HG03135 (cell line): Measurements from ENCODE around the gene FANCE.

Source experiments
- ATAC-seq: cut with Tn5 transposase; IDR thresholded peaks from one replicate; pipeline ENCODE4 v1.9.1; 2021; ENCODE audit warnings: mild to moderate bottlenecking, moderate library complexity; ENCODE audit not compliant: unreplicated experiment

Gene FANCE

DNA sequence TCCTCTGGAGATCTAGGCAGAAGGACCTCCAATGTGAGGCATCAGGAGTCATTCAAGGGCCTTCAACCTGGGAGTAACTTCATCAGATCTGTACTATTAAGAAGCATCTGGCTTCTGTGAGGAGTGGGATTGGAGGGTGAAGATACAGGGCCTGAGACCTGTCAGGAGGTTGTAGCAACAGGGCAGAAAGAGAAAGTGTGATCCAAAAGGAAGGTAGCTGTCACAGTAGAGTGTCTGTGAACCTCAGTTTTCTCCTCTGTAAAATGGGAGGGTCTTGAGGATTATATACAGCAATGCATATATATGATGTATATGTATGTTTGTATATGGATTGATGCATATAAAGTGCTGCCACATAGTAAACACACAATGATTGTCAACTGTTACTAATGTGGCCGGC, 13.5 kb downstream of the FANCE start:
- no peak for ATAC-seq

DNA sequence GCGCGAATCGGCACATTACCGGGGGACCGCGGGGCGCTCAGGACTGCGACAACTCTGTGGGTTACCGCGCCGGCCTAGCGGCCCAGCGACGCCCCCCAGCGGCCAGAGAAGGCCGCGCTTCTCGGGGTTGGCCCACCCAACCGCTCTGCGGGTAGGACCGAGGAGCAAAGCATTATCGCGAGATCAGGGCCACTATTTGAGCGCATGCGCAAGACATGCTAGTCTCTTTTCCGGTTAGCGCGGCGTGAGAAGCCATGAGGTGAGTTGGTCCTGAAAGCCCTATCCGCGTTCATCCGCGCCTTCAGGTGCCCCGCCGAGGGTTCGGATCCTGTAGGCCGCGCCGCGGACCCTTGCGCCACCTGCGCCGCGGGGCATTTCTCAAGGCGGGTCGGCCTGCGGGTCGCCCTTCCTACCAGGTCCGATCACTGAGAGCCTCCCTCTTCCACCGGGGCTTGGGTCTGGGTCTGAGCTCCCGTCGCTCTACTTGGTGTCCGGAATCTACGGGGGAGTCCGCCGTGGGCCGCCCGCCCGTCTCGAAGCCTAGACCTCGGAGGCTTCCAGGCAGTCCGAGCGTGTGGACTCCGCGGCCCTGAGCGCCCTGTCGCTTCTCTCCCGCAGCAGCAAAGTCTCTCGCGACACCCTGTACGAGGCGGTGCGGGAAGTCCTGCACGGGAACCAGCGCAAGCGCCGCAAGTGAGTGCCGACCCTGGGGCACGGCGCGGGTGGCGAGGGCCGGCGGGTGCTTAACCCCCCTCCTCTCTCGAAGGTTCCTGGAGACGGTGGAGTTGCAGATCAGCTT, 16.2 kb downstream of the FANCE start, which contains the start of gene RPL10A:
Gene RPL10A, plus strand, starts transcription at position 221 of the 799 bp plus-strand sequence. Its CDS starts 34 bp downstream, at position 255.
- peak; percentile 77 for ATAC-seq

DNA sequence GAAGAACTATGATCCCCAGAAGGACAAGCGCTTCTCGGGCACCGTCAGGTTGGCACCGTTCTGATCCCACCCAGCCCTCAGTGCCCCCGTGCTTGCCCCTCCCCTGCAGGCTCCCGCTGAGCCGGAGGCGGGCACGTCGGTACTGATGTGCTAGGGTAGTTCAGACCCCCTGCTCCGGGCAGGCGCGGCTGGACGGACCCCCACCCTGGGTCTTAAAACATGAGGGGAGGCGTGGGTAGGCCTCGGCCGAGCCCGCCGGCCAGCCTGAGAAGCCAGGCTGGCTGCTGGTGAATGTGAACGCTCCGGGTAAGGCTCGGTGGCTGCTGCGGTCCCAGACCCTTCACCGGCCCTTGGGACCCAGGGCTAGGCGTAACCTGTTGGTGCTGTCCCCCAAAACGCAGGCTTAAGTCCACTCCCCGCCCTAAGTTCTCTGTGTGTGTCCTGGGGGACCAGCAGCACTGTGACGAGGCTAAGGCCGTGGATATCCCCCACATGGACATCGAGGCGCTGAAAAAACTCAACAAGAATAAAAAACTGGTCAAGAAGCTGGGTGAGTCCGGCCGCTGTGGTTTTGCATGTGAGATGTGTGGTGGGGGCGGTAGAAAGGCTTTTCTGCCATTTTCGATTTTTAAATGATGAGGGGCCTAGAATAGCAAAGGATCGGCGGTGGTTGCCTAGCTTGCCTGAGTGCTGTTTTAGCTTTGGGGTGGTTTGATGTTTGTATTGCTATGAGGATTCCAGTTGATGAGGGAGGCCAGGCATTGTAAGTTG, 17.0 kb downstream of the FANCE start:
- peak; percentile 6 for ATAC-seq

DNA sequence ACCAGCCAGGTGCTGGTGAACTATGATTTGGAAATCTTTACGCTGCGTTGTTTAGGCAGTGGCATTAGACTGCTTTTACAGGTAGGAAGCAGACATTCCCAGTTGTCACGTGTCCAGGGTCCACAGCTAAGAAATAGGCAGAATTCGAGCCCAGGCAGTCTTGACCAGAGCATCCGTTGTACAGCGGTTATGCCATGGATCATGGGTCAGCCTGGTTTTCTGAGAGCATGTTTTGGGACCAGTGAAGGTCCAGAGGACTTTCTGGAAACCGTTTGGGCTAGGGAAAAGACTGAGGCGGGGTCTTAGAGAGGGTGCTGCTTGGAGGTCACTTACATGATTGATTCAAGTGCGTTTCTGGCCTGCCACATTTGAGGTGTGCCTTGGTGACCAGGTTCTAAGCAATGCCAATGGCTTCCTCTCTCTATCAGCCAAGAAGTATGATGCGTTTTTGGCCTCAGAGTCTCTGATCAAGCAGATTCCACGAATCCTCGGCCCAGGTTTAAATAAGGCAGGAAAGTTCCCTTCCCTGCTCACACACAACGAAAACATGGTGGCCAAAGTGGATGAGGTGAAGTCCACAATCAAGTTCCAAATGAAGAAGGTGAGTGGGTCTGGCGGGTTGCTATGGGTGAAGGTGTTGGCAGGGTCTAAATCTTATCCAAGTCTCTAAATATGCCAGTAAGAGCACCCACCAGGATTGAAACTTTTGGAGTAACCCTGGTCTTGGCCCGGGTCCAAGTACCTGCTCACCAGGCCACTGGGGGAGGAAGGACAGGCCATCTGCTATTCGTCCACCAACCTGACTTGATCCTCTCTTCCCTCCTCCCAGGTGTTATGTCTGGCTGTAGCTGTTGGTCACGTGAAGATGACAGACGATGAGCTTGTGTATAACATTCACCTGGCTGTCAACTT, 17.9 kb downstream of the FANCE start:
- no peak for ATAC-seq

DNA sequence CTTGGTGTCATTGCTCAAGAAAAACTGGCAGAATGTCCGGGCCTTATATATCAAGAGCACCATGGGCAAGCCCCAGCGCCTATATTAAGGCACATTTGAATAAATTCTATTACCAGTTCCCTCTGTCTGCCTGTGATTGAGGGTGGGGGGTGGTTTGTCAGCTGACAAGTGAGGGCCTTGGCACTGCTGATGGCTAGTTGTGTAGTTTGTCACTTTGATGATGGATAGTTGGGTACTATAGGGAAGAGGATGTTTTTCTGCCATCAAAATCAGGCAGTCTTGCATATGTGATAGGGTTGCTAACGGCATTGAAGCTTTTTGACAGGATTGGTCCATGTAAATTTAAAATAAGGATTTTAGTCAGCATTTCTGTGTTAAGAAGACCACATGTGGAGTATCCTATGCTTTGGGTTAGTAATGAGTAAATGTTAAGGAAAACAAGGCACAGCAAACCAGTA, 18.6 kb downstream of the FANCE start:
- ATAC-seq = no peak

DNA sequence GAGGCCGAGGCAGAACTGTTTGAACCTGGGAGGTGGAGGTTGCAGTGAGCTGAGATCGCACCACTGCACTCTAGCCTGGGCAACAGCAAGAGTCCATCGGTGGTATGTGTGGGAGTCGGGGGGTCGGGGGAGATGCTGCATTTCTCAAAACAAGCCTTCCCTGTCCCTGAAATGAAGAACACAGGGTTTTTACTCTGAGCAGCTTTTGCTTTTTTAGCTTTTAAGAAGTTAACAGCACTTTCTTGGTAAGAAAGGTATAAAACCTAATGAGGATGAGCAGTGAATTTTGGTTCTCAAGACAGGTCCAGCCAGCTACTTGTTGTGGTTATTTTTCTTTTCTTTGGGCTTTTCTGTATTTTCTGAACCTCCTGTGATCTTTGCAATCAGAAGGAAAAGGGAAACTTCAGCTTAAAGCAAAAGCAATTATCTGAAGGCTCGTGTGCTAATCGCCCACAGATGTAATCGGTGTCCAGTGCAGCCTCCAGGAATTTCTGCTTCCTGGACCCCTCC, 19.8 kb downstream of the FANCE start:
- no peak for ATAC-seq

DNA sequence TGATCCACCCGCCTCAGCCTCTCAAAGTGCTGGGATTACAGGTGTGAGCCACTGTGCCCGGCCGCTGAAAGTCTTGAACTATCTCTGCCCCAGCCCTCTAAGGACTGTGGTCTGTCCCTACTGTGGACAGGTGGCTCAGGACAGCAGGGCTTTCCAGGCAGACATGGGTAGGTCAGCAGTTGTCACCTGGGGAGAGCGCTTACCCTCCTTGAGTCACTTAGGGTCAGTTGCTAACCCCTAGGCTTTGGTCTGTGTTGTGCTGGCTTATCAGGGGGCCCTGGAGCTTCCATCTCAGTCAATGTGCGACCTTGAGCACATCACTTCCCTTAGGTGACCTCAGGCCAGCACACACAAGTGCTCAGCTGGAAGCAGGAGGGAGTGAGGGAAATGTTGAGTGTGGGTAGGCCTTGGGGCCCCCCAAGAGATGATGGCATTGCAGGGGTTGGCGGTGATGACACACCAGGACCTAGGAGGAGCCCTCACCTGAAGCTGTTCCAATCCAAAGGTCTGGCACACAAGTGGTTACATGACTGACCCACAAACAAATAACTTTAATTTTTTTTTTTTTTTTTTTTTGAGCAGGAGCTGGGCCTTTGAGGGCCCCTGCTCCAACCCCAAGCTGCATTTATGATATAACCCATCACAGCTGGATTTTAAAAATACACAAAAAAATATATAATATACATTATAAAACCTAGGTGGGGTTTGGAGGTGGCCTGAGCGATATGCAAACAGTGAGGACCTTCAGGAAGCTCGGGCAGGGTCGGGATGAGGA, 21.1 kb downstream of the FANCE start:
- no peak for ATAC-seq

DNA sequence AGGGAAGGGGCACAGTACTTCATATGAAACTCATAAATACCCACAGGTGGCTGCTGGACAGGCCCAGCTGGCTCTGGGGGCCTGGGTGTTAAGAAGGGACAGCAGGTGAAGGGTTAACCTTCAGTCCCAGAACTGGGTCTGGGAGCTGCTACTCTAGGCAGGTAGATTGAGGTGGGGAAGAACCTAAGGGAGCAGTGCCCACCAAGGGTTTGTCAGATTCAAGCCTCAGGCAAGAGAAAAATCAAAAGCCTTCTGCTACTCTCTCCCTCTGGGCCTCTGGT, 21.7 kb downstream of the FANCE start:
- no peak for ATAC-seq

DNA sequence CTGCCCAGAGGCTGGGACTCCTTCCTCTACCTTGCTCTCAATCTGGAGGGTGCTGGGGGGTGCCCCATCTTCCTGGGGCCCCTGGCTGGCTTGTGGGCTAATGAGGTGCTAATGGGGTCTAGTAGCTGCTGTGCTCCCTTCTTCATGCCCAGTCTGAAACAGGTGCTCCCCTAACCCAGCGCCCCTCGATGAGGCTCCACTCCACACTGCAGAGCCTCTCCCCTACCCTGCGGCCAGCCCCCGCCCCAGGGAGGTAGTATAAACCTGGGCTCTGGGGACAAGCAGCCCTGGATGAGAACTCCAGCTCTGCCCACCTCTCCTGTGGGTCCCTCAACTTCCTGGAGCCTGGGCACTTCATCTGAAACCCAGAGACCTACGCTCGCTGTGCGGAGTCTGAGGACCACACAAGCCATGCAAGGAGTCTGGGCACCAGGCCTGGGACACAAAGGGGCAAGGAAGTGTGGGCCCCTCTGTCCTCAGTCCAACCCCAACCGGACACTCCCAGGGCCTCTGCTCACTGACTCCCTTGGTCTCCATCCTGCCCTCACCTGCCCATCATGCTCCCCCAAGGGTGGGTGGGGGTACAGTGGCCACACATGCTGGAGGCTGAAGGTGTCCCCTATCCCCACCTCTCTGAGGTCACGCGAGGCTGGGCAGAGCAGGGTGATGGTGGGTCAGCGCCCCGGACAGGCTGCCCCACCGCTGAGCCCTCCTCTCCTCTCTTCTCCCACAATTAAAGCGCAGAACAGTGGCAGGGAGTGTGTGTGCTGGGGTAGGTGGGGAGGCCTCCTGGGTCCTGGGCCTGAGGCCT, 22.2 kb downstream of the FANCE start:
- no peak for ATAC-seq

DNA sequence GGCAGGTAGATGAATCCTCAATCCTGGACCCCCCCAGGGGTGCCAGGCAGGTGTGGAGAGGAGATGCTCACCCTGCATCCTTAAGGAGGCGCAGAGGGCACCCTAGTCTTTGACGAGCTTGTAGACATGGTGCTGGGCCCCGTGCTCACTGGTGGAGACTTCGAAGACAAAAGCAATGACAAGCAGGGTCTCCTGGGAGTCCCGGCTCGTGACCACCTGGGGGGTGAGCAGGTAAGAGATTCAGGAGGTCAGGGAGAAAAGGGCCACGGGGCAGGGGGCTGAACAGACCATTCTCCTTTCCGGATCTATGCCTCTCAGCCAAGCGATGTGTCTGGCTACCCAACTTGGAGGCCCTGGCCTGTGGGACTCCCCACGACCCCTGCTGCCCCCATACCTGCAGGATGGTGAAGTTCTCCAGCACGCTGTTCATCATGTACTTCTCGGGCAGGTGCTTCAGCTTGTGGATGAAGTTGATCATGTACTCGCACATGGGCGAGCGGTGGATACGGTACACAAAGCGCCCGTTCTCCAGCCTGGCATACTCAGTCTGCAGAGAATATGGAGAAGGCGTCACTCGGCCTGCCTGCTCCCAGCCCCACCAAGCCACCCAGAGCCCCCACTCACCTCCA, 22.9 kb downstream of the FANCE start:
- no peak for ATAC-seq

DNA sequence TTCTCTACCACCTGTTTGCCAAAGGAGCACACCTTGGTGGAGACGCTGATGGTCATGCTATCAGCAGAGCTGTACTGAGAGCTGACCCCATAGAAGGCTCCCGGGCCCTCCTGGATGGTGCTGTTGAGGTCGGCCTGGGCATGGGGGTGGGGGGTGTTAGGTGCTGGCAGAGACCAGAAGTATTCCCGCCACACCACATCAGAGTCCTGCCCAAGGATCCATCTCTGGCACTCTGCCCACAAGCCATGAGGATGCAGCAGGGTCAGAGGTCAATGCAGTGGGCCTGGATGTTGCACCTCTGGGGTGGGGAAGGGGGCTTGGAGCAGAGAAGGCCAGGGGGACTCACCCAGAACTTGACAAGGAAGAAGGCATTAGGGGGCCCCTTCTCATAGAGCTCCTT, 23.4 kb downstream of the FANCE start:
- ATAC-seq = no peak

DNA sequence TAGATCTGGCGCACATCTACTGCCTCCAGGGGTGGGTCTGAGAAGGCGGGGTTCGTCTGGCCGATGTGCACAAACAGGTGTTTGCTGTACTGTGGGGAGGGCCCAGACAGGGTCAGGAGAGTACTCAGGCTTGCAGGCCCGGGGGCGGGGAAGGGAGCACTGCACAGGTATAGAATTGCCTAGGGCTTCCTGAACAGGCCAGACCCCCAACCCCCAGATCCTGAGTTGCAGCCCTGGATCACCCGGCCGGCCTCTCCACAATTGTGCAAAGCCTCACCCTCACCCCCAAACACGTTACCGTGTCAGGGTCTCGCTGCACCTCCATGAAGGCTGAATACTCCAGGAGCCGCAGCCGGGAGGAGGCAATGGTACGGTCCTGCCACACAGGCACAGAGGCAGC, 23.9 kb downstream of the FANCE start:
- no peak for ATAC-seq

DNA sequence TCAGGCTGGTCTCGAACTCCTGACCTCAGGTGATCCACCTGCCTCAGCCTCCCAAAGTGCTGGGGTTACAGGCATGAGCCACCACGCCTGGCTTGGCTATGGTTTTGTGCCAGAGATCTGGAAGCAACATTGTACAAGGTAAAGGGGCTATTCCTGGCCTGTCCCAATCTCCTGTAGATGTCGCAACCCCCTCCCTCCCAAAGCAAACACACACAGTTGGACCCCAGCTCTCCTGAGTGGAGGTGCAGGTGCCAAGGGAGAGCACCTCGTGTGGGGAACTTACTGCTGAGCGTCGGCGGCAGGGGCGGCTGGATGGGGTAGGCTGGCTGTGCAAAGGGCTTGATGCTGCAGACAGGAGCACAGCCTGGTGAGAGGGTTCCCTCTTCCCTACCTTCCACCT, 24.9 kb downstream of the FANCE start:
- no peak for ATAC-seq

DNA sequence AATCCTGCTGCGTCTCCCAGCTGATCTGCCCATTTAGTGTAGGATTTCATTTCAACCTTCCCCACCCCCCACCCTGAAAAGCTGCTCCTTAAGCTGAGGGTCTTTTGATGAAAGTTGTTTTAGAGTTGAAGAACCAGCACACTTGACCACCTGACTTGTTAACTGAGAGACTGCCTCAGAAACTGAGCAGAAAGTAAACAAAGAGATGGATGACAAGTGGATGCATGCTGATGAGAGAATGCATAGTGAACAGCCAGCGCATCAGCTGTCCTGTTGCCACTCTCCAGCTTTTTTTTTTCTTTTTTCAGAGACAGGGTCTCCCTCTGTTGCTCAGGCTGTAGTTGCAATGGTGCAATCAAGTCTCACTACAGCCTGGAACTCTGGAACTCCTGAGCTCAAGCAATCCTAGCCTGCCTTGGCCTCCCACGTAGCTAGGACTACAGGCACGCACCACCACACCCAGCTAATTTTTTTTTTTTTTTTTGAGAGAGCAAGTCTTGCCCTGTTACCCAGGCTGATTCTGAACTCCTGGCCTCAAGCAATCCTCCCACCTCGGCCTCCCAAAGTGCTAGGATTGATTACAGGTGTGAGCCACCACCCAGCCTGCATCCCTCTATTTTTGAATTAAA, 25.5 kb downstream of the FANCE start:
- no peak for ATAC-seq

DNA sequence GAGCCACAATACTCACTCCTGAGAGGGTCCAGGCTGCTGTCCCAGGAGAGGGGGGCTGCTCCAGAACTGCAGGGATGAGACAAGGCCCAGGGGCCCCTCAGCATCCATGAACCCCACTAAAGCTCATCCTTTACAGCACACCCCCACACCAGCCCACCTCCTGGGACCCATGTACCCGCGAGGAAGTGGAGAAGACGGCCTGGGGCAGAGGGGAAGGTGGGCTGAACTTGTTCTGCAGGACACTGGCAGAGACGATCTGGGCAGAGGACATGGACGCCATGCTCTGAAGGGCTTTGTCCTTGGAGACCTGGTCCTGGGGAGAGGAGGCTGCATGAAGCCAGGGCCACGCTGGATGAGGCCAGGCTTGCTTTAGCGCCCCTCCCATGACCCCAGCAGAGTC, 26.1 kb downstream of the FANCE start:
- ATAC-seq = no peak

DNA sequence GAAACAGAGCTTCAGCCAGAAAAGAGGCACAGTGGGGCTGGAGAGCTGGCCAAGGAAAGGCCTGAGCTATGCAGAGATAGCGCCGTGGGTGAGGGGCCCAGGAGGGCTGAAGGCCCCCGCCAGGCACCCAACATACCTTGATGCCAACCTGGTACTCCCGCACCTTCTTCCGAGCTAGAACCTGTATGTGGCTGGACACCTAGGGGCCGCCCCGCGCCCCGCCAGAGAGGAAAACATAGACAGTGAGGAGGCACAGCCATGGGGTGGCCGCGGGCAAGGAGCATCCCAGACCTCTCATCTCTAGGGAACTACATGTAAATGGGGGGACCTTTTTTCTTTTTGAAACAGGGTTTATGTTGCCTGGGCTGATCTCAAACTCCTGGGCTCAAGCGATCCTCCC, 28.0 kb downstream of the FANCE start:
- no peak for ATAC-seq

DNA sequence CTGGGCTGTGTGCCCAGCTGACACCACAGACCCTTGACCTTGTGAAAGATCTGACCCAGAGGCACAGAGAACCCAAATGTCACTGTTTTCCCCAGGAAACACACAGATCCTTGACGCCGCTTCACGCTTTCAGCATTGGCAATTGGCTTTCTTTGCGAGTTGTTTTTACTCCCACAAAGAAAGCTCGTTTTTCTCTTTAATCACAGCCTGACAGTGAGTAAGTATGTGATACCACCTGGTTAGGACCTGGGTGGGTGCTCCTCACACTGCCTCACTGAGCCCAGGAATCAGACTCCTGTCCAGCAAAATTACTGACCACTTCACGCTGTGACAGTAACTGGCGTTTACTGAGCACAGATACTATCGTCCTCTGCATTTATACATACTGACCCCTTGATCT, 29.1 kb downstream of the FANCE start:
- no peak for ATAC-seq

DNA sequence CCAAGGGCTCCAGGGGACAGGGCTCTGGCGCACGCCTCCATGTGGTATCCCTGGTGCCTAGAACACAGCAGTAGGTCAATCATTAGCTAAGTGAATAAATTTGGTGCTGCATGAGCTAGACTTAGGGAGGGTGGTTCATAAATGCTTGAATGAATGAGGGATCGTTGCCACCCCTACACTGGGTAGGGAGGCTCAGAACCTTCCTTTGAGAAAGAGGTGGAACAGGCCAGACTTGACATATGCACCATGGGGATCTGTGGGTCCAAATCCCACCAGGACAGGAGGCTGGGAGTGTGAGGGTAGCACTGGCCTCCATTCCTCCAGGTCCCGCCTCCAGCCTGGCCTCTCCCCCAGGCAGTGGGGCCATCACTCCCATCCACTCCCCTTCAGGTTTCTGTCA, 30.9 kb downstream of the FANCE start:
- ATAC-seq = no peak

DNA sequence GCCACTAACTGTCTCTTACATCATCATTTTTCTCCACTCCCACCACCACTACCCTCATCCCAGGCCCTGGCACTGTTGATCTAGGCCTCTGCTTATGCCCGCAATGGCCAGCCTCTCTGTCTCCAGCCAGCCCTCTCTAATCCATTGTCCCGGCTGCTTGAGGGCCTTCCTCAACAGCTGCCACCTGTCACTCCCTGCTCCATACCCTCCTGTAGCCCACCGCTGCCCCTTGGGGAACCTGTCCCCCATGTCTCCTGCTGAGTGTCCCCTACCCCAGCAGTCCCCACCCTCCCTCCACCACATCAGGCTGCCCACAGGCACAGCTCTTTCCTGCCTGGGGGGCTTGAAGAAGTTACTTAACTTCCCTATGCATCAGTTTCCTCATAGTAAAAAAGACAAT, 31.4 kb downstream of the FANCE start:
- ATAC-seq = no peak
